ENCODE results near the gene RACGAP1. TPM values are rescaled to one million over a fixed set of nuclear protein-coding genes. Genes with fewer than 3 reads are reported as not detected.

RACGAP1 gene
- total RNA-seq, 1 donor from 2014 or later: 18.8 TPM

GRCh38 chr12:50006280-50006679 lies 19.0 kb downstream of the RACGAP1 start:
- H3K27ac Mint-ChIP-seq (ENCODE audit: unreplicated experiment): no peak overlapping the region
- FAIRE-seq: no peak
- peaks cover 52% of the 10 kb centered on the region for H3K79me2 ChIP-seq (ENCODE audit: insufficient read depth, low read length)

GRCh38 chr12:50005175-50005574 lies 20.1 kb downstream of the RACGAP1 start:
- H2AFZ ChIP-seq (ENCODE audit: low read depth, low read length): no peak overlapping the region
- no peaks in the 10 kb centered on the region for H3K27me3 ChIP-seq (ENCODE audit: insufficient read depth, low read length)
- peak overlapping the region; percentile 48 for H3K27ac Mint-ChIP-seq (ENCODE audit: unreplicated experiment)
- no peaks in the 10 kb centered on the region for H3K9me3 ChIP-seq (ENCODE audit: insufficient read depth, low read depth, low read length)
- no peaks in the 10 kb centered on the region for H3K27me3 Mint-ChIP-seq (ENCODE audit: low read depth, unreplicated experiment)
- peaks cover 12% of the 10 kb centered on the region for H3K36me3 ChIP-seq (ENCODE audit: insufficient read depth, low read length)
- no peaks in the 10 kb centered on the region for H3K36me3 Mint-ChIP-seq (ENCODE audit: low read depth, unreplicated experiment)
- TF ChIP-seq CTCF (IDR thresholded peaks at IDR 0.05; ENCODE audit: insufficient read depth, low read depth, low read length) (no peak), EZH2 (IDR thresholded peaks at IDR 0.05; ENCODE audit: insufficient read depth, low read length) (no peak)
- H3K79me2 ChIP-seq (ENCODE audit: insufficient read depth, low read length): peaks cover 46% of the 10 kb centered on the region
- H4K20me1 ChIP-seq (ENCODE audit: insufficient read depth, low read length): no peaks in the 10 kb centered on the region
- H3K4me1 ChIP-seq (ENCODE audit: insufficient read depth, low read length): peaks cover 7% of the 10 kb centered on the region
- H3K27ac ChIP-seq (ENCODE audit: low read depth, low read length): no peak overlapping the region
- H3K4me3 Mint-ChIP-seq (ENCODE audit: unreplicated experiment): no peak overlapping the region
- DNase-seq (ENCODE audit: low read depth) (no peak), FAIRE-seq (no peak)
- no peak overlapping the region for H3K4me3 ChIP-seq (ENCODE audit: insufficient read depth, low read depth, low read length)
- H3K4me1 Mint-ChIP-seq (ENCODE audit: low read depth, unreplicated experiment): no peaks in the 10 kb centered on the region
- H3K9me3 Mint-ChIP-seq (ENCODE audit: unreplicated experiment): no peaks in the 10 kb centered on the region
- H3K9ac ChIP-seq (ENCODE audit: low read length): no peak overlapping the region
- no peak overlapping the region for H3K4me2 ChIP-seq (ENCODE audit: low read length)

More at GRCh38 chr12:50006280-50006679, 19.0 kb downstream of the RACGAP1 start:
- H3K27me3 ChIP-seq (ENCODE audit: insufficient read depth, low read length): no peaks in the 10 kb centered on the region
- DNase-seq (ENCODE audit: low read depth): no peak
- H3K9me3 Mint-ChIP-seq (ENCODE audit: unreplicated experiment): no peaks in the 10 kb centered on the region
- no peak overlapping the region for H3K27ac ChIP-seq (ENCODE audit: low read depth, low read length)
- no peaks in the 10 kb centered on the region for H3K9me3 ChIP-seq (ENCODE audit: insufficient read depth, low read depth, low read length)
- no peak overlapping the region for H2AFZ ChIP-seq (ENCODE audit: low read depth, low read length)
- H4K20me1 ChIP-seq (ENCODE audit: insufficient read depth, low read length): no peaks in the 10 kb centered on the region
- H3K4me1 Mint-ChIP-seq (ENCODE audit: low read depth, unreplicated experiment): no peaks in the 10 kb centered on the region
- peak overlapping the region; percentile 10 for H3K4me2 ChIP-seq (ENCODE audit: low read length)
- no peaks in the 10 kb centered on the region for H3K36me3 Mint-ChIP-seq (ENCODE audit: low read depth, unreplicated experiment)
- H3K36me3 ChIP-seq (ENCODE audit: insufficient read depth, low read length): peaks cover 6% of the 10 kb centered on the region
- H3K9ac ChIP-seq (ENCODE audit: low read length): no peak overlapping the region
- TF ChIP-seq EZH2 (IDR thresholded peaks at IDR 0.05; ENCODE audit: insufficient read depth, low read length) (no peak), CTCF (IDR thresholded peaks at IDR 0.05; ENCODE audit: insufficient read depth, low read depth, low read length) (no peak)
- H3K27me3 Mint-ChIP-seq (ENCODE audit: low read depth, unreplicated experiment): no peaks in the 10 kb centered on the region
- H3K4me3 Mint-ChIP-seq (ENCODE audit: unreplicated experiment): no peak overlapping the region
- H3K4me1 ChIP-seq (ENCODE audit: insufficient read depth, low read length): peaks cover 7% of the 10 kb centered on the region
- H3K4me3 ChIP-seq (ENCODE audit: insufficient read depth, low read depth, low read length): no peak overlapping the region

- no peaks in the 10 kb centered on the region for H4K20me1 ChIP-seq (ENCODE audit: insufficient read depth, low read length)
- H3K4me3 ChIP-seq (ENCODE audit: insufficient read depth, low read depth, low read length): no peak overlapping the region
- H3K9me3 ChIP-seq (ENCODE audit: insufficient read depth, low read depth, low read length): no peaks in the 10 kb centered on the region
- no peak overlapping the region for H3K27ac Mint-ChIP-seq (ENCODE audit: unreplicated experiment)
- no peak overlapping the region for H3K4me3 Mint-ChIP-seq (ENCODE audit: unreplicated experiment)
- H3K27ac ChIP-seq (ENCODE audit: low read depth, low read length): no peak overlapping the region
- peaks cover 42% of the 10 kb centered on the region for H3K79me2 ChIP-seq (ENCODE audit: insufficient read depth, low read length)
- no peaks in the 10 kb centered on the region for H3K27me3 ChIP-seq (ENCODE audit: insufficient read depth, low read length)
- no peaks in the 10 kb centered on the region for H3K4me1 Mint-ChIP-seq (ENCODE audit: low read depth, unreplicated experiment)
- no peak overlapping the region for H3K4me2 ChIP-seq (ENCODE audit: low read length)
- no peaks in the 10 kb centered on the region for H3K9me3 Mint-ChIP-seq (ENCODE audit: unreplicated experiment)
- no peaks in the 10 kb centered on the region for H3K27me3 Mint-ChIP-seq (ENCODE audit: low read depth, unreplicated experiment)
- H3K36me3 ChIP-seq (ENCODE audit: insufficient read depth, low read length): peaks cover 12% of the 10 kb centered on the region
- TF ChIP-seq CTCF (IDR thresholded peaks at IDR 0.05; ENCODE audit: insufficient read depth, low read depth, low read length) (no peak), EZH2 (IDR thresholded peaks at IDR 0.05; ENCODE audit: insufficient read depth, low read length) (no peak)
- no peak overlapping the region for H2AFZ ChIP-seq (ENCODE audit: low read depth, low read length)
- FAIRE-seq: no peak
- peaks cover 7% of the 10 kb centered on the region for H3K4me1 ChIP-seq (ENCODE audit: insufficient read depth, low read length)
- no peak overlapping the region for H3K9ac ChIP-seq (ENCODE audit: low read length)
- no peaks in the 10 kb centered on the region for H3K36me3 Mint-ChIP-seq (ENCODE audit: low read depth, unreplicated experiment)
- no peak for DNase-seq (ENCODE audit: low read depth)
Observed at GRCh38 chr12:50004696-50005095, 20.6 kb downstream of the RACGAP1 start.

Measured in astrocyte (in vitro differentiated cells and primary cell).